Retinal pigment epithelial cell (primary cell): ENCODE results near the gene RAP2B.

Source experiments
- DNase-seq: peaks from one replicate; pipeline ENCODE4 v3.0.0-alpha.2; 2010; ENCODE audit warnings: low read depth
- H3K4me3 ChIP-seq: 2 replicates; pipeline ENCODE4 v1.5.1; 2011; ENCODE audit warnings: mild to moderate bottlenecking, low read length, control low read depth, moderate library complexity
- TF ChIP-seq, protein P1 (sequence below): conservative IDR thresholded peaks from 2 replicates; pipeline ENCODE4 v1.5.1; 2011; ENCODE audit warnings: low read depth, low read length, control low read depth, inconsistent platforms

RAP2B gene

DNA sequence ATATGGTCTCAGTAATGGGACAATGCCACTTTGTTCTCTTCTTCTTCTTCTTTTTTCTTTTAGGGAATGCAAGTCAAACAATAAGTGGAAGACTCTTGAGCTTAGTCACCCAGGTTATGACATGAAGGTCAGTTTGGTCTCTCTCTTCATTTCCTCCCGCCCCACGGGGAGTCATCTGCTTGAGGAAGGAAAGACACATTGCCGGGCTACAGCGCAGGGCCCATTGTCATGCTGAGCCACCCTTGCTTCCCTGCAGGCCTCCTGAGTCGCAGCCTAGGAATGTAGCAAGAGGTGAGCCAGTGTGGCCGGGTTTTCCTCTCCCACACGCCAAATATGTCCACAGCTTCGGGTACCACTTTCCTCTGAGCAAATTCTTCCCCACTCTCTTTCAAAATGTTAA lies 47.6 kb downstream of the RAP2B start:
- TF ChIP-seq, protein P1, sequence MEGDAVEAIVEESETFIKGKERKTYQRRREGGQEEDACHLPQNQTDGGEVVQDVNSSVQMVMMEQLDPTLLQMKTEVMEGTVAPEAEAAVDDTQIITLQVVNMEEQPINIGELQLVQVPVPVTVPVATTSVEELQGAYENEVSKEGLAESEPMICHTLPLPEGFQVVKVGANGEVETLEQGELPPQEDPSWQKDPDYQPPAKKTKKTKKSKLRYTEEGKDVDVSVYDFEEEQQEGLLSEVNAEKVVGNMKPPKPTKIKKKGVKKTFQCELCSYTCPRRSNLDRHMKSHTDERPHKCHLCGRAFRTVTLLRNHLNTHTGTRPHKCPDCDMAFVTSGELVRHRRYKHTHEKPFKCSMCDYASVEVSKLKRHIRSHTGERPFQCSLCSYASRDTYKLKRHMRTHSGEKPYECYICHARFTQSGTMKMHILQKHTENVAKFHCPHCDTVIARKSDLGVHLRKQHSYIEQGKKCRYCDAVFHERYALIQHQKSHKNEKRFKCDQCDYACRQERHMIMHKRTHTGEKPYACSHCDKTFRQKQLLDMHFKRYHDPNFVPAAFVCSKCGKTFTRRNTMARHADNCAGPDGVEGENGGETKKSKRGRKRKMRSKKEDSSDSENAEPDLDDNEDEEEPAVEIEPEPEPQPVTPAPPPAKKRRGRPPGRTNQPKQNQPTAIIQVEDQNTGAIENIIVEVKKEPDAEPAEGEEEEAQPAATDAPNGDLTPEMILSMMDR = no peak
- no peak overlapping the region for H3K4me3 ChIP-seq
- no peak for DNase-seq

DNA sequence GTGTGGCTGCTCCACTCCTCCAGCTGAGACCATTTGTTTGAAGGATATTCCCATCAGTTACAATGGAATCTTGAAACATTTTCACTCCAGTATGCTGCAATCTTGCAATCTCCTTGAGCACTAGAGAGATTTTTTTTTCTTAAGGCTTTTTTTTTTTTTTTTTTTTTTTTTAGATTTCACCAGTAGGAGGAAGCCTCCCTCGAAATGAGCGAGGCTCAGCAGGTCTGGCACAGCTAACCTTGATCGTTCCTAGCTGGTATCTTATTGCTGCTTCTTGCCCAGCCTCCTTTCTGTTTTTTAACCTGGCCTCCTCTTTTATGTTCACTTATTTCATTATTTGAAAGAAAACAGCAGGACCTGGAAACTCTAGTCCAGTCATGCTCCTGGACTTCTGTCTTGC lies 48.1 kb downstream of the RAP2B start:
- TF ChIP-seq, protein P1 = no peak
- no peak for DNase-seq
- H3K4me3 ChIP-seq = no peak overlapping the region

DNA sequence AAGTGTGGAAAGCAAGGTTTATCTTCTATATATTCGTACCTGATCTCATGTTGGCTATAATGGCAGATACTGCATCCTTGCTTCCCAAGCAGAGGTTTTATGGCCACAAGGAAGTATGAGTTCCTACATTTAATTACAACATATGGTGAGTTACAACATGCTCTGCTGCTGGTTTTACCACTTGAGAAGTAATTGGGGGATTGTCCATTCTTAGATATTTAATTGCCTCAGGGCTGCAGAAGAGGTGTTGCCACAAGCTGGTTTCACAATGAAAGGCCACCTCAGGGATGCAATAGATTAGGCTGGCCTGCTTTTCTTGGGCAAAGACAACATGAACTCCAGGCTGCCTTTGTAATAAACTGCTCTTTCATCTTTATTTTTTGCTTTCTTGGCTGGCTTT lies 48.6 kb downstream of the RAP2B start:
- DNase-seq = no peak
- no peak overlapping the region for H3K4me3 ChIP-seq
- TF ChIP-seq, protein P1 = no peak

DNA sequence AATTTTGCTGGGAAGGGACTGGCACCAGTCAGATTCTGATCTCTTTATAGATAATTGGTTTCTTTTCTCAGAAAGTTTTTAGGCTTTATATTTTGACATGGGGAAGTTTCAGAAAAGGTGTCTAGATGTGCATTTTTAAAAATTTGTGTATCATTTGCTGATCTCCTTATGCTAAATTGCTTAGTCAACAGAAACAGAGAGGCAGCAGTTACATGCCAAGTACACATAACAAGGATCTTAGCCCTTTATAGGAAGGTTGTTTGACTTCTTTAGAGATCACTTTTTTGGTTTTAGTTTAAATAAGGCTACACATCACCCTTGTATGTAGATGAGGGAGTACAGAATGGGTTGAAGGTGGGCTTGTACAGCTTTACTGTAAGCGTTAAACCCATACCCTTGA lies 53.5 kb downstream of the RAP2B start:
- no peak for DNase-seq
- TF ChIP-seq, protein P1 = no peak
- no peak overlapping the region for H3K4me3 ChIP-seq

DNA sequence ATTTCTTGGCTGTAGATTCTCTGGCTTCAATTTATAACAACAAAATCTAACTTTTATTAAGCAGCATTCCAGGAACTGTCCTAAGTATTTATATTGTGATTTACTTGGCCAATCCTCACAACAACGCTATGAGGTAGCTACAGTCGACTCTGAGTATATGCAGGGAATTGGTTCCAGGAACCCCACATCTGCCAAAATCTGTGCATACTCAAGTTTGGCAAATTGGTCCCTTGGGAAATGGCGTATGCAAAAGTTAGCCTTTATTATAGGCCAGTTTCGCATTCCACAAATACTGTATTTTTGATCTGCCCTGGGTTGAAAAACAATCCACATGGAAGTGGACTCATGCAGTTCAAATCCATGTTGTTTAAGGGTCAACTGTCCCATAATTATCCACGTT lies 53.9 kb downstream of the RAP2B start:
- TF ChIP-seq, protein P1 = no peak
- no peak overlapping the region for H3K4me3 ChIP-seq
- no peak for DNase-seq

DNA sequence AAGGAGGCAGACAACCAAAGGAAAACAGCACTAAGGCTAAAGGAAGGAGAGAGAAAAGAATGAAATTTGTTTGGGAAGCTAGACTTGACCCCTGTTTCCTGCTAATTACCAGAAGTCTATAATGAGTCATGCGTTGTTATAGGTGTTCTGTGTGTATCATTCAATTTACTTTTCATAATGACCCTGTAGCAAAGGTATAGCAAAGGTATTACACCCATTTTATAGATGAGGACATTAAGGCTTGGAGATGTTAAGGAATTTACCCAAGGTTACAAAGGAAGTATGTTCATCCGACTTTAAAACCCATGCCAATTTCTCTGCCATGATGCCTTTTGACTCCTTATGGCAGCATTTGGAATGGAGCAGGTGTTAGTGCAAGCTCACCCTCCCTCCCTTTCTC lies 54.9 kb downstream of the RAP2B start:
- TF ChIP-seq, protein P1 = no peak
- DNase-seq = no peak

DNA sequence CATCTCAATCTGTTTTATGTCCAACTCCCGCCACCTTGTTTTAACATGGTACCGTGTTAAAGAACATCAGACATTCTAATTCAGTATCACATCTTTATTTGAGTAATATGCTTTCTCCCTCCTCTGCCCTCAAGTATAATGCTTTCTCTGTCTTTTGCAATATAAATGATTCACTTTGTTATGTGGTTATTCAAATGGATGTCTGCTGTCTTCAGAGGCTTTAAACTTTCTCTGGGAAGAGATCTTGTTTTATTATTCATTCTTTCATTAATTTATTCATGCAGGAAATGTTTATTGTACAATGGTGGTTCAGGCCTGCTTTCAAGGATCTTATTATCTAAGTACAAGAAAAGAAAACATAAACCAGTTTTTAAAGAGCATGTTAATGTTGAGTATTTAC lies 57.1 kb downstream of the RAP2B start:
- H3K4me3 ChIP-seq = no peak overlapping the region
- DNase-seq = no peak
- TF ChIP-seq, protein P1 = no peak

More for the DNA sequence above, 54.9 kb downstream of the RAP2B start:
- H3K4me3 ChIP-seq = no peak overlapping the region
